Measurements from ENCODE around the gene P2RX6.

P2RX6 gene

DNA sequence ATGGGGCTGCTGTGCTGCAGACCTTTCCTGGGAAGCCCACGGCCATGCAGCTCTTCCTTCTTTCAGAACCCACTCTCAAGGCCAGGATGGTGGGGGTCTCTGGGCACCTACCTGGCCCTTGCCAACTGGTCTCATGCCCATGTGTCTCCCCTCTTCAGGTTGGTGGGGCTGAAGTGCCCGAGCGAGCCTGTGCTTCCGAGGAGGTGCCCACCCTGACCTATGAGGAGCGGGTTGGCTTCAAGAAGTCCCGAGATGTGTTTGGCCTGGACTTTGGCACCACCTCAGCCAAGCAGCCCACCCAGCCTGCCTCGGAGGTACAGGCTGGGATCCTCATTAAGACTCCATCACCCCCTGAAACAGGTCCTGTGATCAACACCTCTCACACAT lies 22.9 kb upstream of the P2RX6 start:
- DNase-seq (ENCODE audit: extremely low read depth, insufficient read length): no peak
- no peak overlapping the region for H3K4me3 ChIP-seq (replicated peaks; ENCODE audit: low read depth, low read length)
- TF ChIP-seq, protein P1, sequence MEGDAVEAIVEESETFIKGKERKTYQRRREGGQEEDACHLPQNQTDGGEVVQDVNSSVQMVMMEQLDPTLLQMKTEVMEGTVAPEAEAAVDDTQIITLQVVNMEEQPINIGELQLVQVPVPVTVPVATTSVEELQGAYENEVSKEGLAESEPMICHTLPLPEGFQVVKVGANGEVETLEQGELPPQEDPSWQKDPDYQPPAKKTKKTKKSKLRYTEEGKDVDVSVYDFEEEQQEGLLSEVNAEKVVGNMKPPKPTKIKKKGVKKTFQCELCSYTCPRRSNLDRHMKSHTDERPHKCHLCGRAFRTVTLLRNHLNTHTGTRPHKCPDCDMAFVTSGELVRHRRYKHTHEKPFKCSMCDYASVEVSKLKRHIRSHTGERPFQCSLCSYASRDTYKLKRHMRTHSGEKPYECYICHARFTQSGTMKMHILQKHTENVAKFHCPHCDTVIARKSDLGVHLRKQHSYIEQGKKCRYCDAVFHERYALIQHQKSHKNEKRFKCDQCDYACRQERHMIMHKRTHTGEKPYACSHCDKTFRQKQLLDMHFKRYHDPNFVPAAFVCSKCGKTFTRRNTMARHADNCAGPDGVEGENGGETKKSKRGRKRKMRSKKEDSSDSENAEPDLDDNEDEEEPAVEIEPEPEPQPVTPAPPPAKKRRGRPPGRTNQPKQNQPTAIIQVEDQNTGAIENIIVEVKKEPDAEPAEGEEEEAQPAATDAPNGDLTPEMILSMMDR (IDR thresholded peaks at IDR 0.05; ENCODE audit: insufficient read depth, low read length, poor library complexity, severe bottlenecking): no peak
- H3K27me3 ChIP-seq (replicated peaks; ENCODE audit: control insufficient read depth, insufficient read depth, low read length): no peaks in the 10 kb centered on the region
- peaks cover 37% of the 10 kb centered on the region for H3K36me3 ChIP-seq (ENCODE audit: control insufficient read depth, insufficient read depth, low read length)

GRCh38 chr22:20992456-20993303 lies 22.3 kb upstream of the P2RX6 start:
- TF ChIP-seq, protein P1 (IDR thresholded peaks at IDR 0.05; ENCODE audit: insufficient read depth, low read length, poor library complexity, severe bottlenecking): no peak
- Histone ChIP-seq H3K27me3 (replicated peaks; ENCODE audit: control insufficient read depth, insufficient read depth, low read length) (no peaks in the 10 kb centered on the region), H3K4me3 (replicated peaks; ENCODE audit: low read depth, low read length) (no peak overlapping the region), H3K36me3 (ENCODE audit: control insufficient read depth, insufficient read depth, low read length) (peaks cover 37% of the 10 kb centered on the region)
- no peak for DNase-seq (ENCODE audit: extremely low read depth, insufficient read length)

GRCh38 chr22:20993304-20994127 lies 21.4 kb upstream of the P2RX6 start:
- Histone ChIP-seq H3K4me3 (replicated peaks; ENCODE audit: low read depth, low read length) (no peak overlapping the region), H3K27me3 (replicated peaks; ENCODE audit: control insufficient read depth, insufficient read depth, low read length) (no peaks in the 10 kb centered on the region), H3K36me3 (ENCODE audit: control insufficient read depth, insufficient read depth, low read length) (peaks cover 37% of the 10 kb centered on the region)
- DNase-seq (ENCODE audit: extremely low read depth, insufficient read length): no peak
- TF ChIP-seq, protein P1 (IDR thresholded peaks at IDR 0.05; ENCODE audit: insufficient read depth, low read length, poor library complexity, severe bottlenecking): no peak

DNA sequence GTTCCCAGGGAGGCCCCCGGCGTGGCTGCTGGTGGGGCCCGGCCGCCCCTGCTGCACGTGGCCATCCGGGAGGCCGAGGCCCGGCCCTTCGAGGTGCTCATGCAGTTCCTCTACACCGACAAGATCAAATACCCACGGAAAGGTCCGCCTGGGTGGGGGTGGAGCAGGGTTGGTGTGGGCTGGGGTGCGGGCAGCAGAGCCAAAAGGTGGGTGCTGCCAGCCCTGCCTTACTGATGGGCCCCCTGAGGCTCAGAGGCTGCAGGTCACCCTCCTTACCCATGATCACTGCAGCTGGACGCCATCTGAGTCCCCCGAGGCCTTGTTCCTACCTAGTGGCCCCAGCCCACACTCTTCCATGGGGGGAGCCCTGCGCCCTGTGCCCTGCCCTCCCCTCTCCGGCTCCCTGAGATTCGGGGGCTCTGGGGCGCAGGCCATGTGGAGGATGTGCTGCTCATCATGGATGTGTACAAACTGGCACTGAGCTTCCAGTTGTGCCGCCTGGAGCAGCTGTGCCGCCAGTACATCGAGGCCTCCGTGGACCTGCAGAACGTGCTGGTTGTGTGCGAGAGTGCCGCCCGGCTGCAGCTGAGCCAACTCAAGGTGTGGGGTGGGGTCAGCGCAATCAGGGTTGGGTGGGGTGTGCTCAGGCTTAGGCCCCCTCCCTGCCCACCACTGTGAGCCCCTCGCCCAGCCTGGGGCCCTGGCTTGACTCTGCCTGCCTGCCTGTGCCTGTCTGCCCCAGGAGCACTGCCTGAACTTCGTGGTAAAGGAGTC lies 20.6 kb upstream of the P2RX6 start:
- TF ChIP-seq, protein P1 (IDR thresholded peaks at IDR 0.05; ENCODE audit: insufficient read depth, low read length, poor library complexity, severe bottlenecking): no peak

GRCh38 chr22:20994902-20995241 lies 20.1 kb upstream of the P2RX6 start:
- H3K4me3 ChIP-seq (replicated peaks; ENCODE audit: low read depth, low read length): no peak overlapping the region
- peaks cover 43% of the 10 kb centered on the region for H3K36me3 ChIP-seq (ENCODE audit: control insufficient read depth, insufficient read depth, low read length)
- TF ChIP-seq, protein P1 (IDR thresholded peaks at IDR 0.05; ENCODE audit: insufficient read depth, low read length, poor library complexity, severe bottlenecking): no peak
- no peak for DNase-seq (ENCODE audit: extremely low read depth, insufficient read length)
- no peaks in the 10 kb centered on the region for H3K27me3 ChIP-seq (replicated peaks; ENCODE audit: control insufficient read depth, insufficient read depth, low read length)

More for the DNA sequence above, 20.6 kb upstream of the P2RX6 start:
- Histone ChIP-seq H3K27me3 (replicated peaks; ENCODE audit: control insufficient read depth, insufficient read depth, low read length) (no peaks in the 10 kb centered on the region), H3K36me3 (ENCODE audit: control insufficient read depth, insufficient read depth, low read length) (peaks cover 41% of the 10 kb centered on the region), H3K4me3 (replicated peaks; ENCODE audit: low read depth, low read length) (no peak overlapping the region)
- no peak for DNase-seq (ENCODE audit: extremely low read depth, insufficient read length)
